ENCODE data around the gene CLIC1. TPM values are rescaled to one million over a fixed set of nuclear protein-coding genes. Genes with fewer than 3 reads are reported as not detected.
"Not testable (repeated sequence)": the region's sequence is repeated elsewhere in the genome, so short reads cannot be mapped to it uniquely, and the experiment has no call there.

CLIC1 gene
- total RNA-seq, 1 donor from 2014 or later: 590 TPM

GRCh38 chr6:31727034-31727716, 9.2 kb downstream of the CLIC1 start:
- intact Hi-C loops (cut with micrococcal nuclease): no loop called here

DNA sequence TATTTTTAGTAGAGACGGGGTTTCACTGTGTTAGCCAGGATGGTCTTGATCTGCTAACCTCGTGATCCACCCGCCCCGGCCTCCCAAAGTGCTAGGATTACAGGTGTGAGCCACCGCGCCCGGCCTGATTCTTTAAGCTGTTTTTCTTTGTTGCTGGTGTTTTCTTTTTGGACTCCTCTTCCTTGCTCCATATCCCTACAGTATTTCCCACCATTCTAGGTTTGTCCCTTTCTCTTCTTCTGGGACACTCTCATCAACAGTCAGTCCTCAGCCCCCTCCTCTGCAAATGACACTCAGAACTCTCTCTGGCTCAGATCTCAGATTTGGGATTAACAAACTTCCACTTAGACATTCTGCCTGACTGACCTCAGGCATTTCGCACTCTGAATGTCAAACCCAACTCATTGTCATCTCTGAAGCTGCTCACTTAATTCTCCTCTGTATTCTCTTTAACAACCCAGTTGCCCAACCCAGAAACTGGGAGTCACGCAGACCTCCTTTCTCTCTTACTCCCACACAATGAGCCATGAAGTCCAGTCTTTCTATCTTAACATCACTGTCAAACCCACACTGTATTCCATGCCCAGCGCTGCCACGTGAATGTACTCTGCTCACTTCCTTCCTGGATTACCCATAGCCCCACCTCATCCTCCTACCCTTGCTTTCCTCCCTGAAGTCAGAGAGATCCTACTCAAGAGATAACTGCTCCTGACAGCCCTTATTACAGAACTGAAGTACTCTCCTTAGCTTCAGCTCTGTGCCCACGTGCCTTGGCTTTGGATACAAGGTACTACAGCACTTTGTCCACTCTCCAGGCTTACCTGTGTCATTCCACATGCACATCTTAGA, 10.6 kb downstream of the CLIC1 start:
- intact Hi-C loops (cut with micrococcal nuclease): no loop called here

GRCh38 chr6:31723980-31724691, 12.2 kb downstream of the CLIC1 start:
- intact Hi-C loops (cut with micrococcal nuclease): no loop called here

- intact Hi-C loops (cut with micrococcal nuclease): no loop called here
These were observed 12.9 kb downstream of the CLIC1 start, which contains the start of gene MPIG6B for GRCh38 chr6:31723245-31723979. MPIG6B (plus strand) TSS chr6:31723373; CDS start chr6:31723384, 11 bp downstream.

DNA sequence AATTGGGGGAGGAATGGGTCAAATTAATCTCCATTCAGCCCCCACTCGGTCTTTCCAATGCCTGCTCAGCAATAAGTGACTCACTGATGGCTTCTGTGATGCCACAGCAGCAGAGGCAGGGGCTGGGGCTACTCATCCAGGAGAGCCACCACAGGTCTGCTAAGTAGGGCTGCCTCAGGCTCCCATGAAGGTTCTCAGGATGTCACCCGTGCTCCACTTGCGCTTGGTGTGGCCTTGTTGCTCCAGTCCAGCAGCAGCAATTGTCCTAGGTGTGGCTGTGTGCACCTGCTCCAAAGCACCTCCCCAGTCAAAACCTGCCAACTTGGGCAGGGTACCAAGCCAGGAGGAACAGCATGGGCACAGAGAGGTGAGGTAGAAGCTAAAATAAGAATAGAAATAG, 14.2 kb downstream of the CLIC1 start:
- intact Hi-C loops (cut with micrococcal nuclease): no loop called here

GRCh38 chr6:31721351-31722020, 14.8 kb downstream of the CLIC1 start, which contains the start of gene LY6G6C:
LY6G6C (minus strand) TSS chr6:31721746; CDS start chr6:31721679, 67 bp downstream.
- intact Hi-C loops (cut with micrococcal nuclease): no loop called here

GRCh38 chr6:31720196-31720770, 16.0 kb downstream of the CLIC1 start:
- intact Hi-C loops (cut with micrococcal nuclease): no loop called here

DNA sequence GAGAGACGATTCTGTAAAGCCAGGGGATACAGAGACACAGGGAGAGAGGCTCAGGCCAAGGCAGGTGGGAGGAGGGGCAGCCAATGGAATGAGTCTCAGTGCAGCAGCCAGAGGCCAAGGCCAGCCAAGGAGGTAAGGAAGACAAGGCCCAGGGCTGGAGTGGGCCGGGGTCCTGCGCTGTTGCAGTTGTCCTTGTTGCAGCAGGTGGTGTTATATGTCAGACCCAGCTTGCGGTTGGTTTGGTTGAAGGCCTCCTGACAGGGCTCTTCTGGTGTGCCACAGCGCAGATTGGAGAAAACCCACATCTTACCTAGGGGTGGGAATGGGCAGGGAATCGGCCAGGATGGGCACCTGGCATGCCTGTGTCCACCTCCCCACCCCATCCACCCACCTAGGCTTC, 17.3 kb downstream of the CLIC1 start:
- intact Hi-C loops (cut with micrococcal nuclease): no loop called here

DNA sequence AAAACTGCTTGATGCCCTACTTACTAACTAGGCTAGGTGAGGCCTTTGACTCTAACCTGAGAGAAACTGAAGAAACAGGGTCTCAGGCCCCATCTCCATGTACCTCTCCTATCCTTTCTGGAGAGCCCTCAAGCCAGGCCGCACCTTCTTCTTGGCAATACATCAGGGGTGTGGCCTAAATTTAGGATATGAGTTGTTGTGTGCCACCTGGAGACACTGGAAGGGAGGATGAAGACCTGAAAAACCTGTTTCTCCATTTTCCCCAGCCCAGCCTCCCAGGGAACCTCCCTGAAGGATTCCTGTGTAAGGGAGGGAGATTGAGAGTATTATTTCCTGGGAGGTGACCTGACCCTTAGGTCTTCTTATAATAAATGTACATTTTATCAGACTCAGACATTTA, 18.1 kb downstream of the CLIC1 start:
- intact Hi-C loops (cut with micrococcal nuclease): no loop called here

DNA sequence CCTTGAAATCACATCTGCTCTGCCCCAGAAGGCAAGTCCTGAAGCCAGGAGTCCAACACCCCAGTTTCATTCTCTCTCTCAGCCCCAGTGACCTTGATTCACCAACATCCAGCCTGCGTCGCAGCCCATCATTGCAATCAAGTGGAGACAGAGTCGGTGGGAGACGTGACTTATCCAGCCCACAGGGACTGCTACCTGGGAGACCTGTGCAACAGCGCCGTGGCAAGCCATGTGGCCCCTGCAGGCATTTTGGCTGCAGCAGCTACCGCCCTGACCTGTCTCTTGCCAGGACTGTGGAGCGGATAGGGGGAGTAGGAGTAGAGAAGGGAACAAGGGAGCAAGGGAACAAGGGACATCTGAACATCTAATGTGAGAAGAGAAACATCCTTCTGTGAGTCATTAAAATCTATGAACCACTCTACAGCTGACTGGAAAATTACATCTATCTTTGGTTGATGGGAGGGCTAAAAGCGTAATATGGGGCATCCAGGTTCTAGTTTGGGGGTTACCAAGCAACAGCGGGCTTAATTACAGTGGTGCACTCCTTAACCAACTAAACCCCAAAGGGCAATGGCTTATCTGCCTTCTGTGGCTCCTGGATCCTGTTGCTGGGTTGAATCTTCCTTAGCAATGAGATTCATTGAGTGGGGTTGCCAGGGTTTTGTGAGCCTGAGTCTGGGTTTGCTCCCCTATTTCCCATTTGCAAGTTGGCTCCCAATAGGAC, 18.7 kb downstream of the CLIC1 start:
- intact Hi-C loops (cut with micrococcal nuclease): no loop called here

DNA sequence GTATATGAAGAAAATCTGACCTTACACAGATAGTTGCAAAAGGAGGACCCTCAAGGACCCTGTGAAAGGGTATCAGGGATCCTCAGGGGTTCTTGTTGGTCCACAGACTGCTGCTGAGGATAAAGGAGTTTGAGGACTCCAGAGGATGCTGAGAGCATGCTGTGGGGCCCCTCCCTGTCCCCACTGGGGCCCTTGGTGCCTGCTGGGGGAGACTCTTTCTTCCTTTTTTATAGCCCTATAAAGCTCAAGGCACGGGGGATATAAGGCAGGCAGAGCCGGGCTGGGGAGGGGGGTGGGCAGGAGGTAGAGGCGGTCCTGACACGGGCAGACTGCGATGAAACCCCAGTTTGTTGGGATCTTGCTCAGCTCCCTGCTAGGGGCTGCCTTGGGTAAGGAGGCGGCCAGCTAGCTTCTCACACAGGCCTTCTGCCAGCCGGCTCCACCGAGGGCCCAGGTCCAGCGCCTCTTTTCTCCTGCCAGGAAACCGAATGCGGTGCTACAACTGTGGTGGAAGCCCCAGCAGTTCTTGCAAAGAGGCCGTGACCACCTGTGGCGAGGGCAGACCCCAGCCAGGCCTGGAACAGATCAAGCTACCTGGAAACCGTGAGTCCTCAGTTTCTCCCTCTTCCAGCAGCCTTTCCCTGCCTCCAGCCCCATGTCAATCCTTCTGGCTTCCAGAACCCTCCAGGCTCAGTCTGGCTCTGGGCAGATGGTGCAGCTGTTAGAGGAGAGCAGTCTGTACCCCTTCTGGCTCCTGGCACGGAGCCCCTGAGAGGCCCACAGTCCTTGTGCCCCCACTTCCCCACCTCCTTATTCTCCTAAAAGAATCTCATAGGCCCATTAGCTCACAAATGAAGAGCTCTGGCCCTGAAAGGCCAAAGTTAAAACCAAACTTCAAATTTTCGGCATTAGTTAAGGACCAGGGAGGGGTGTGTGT, 21.0 kb downstream of the CLIC1 start, which contains the start of gene LY6G6D:
LY6G6D (plus strand) TSS at position 327 of the 937 bp plus-strand sequence; CDS start at position 335, 8 bp downstream.
- intact Hi-C loops (cut with micrococcal nuclease): no loop called here

DNA sequence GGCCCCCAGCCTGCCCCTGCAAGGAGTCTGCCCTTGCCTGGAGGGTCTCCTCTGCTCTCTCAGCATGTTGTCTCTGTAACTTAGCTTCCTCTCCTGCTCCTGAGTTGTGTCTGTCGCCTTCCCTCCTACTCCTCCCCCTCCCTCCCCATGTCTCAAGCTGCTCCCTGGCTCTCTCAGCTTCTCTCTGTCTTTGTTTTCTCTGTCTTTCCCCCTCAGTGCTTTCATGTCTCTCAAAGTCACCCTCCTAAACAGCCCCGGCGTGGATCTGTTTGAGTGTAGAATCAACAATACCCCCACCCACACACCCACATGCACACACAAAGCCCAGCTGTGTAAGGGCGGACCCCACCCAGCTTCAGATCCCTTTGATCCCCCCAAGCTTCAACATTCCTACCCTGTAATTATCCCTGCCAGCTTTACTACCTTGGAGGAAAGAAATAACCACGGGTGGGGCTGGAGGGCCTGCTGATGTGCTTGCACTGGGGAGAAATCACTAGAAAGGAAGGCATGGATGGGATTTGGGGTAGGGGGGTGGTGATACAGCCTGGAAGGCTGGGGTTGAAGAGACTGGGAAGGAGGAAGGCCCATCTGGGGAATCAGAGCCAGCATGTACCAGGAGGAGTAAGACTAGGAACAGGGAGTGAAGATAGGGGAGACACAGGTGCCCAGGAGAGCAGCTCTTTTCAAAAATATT, 22.2 kb downstream of the CLIC1 start:
- intact Hi-C loops (cut with micrococcal nuclease): no loop called here

GRCh38 chr6:31713465-31713864, 22.9 kb downstream of the CLIC1 start:
- intact Hi-C loops (cut with micrococcal nuclease): no loop called here

GRCh38 chr6:31712296-31712695, 24.0 kb downstream of the CLIC1 start:
- intact Hi-C loops (cut with micrococcal nuclease): no loop called here

- intact Hi-C loops (cut with micrococcal nuclease): no loop called here
These were observed 25.1 kb downstream of the CLIC1 start for GRCh38 chr6:31711233-31711632.

GRCh38 chr6:31710523-31711219, 25.7 kb downstream of the CLIC1 start:
- intact Hi-C loops (cut with micrococcal nuclease): no loop called here

DNA sequence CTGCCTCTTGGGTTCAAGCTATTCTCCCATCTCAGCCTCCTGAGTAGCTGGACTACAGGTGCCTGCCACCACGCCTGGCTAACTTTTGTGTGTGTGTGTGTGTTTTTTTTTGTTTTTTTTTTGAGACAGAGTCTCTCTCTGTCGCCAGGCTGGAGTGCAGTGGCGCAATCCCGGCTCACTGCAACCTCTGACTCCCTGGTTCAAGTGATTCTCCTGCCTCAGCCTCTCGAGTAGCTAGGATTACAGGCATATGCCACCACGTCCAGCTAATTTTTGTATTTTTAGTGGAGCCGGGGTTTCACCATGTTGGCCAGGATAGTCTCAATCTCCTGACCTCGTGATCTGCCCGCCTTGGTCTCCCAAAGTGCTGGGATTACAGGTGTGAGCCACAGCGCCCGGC, 27.2 kb downstream of the CLIC1 start:
- intact Hi-C loops (cut with micrococcal nuclease): not testable (repeated sequence)
